ENCODE data around the gene CHAF1B.

Gene CHAF1B

GRCh38 chr21:36349315-36349714 is 35.9 kb upstream of the CHAF1B start:
- TF ChIP-seq CTCF (IDR thresholded peaks at IDR 0.05; ENCODE audit: extremely low read depth, insufficient read depth, missing control alignments), result no peak

GRCh38 chr21:36350282-36350910 is 34.8 kb upstream of the CHAF1B start:
- in situ Hi-C loops (cut with MboI; ENCODE audit: low pct_unique_long_range_greater_than_20kb, low sequenced_read_pairs, unreplicated experiment), result no loop called here
- TF ChIP-seq CTCF (IDR thresholded peaks at IDR 0.05; ENCODE audit: extremely low read depth, insufficient read depth, missing control alignments), result no peak
- DNase-seq (ENCODE audit: low spot score), result no peak

More at GRCh38 chr21:36349315-36349714, 35.9 kb upstream of the CHAF1B start:
- no peak for DNase-seq (ENCODE audit: low spot score)
- in situ Hi-C loops (cut with MboI; ENCODE audit: low pct_unique_long_range_greater_than_20kb, low sequenced_read_pairs, unreplicated experiment), result no loop called here

- TF ChIP-seq CTCF (IDR thresholded peaks at IDR 0.05; ENCODE audit: extremely low read depth, insufficient read depth, missing control alignments), result no peak
- DNase-seq (ENCODE audit: low spot score), result no peak
- in situ Hi-C loops (cut with MboI; ENCODE audit: low pct_unique_long_range_greater_than_20kb, low sequenced_read_pairs, unreplicated experiment), result no loop called here
These were observed 30.1 kb upstream of the CHAF1B start for GRCh38 chr21:36354918-36355680.

GRCh38 chr21:36355868-36356267 is 29.3 kb upstream of the CHAF1B start:
- in situ Hi-C loops (cut with MboI; ENCODE audit: low pct_unique_long_range_greater_than_20kb, low sequenced_read_pairs, unreplicated experiment), result no loop called here
- DNase-seq (ENCODE audit: low spot score), result no peak
- no peak for TF ChIP-seq CTCF (IDR thresholded peaks at IDR 0.05; ENCODE audit: extremely low read depth, insufficient read depth, missing control alignments)

- TF ChIP-seq CTCF (IDR thresholded peaks at IDR 0.05; ENCODE audit: extremely low read depth, insufficient read depth, missing control alignments), result no peak
- DNase-seq (ENCODE audit: low spot score), result no peak
- in situ Hi-C loops (cut with MboI; ENCODE audit: low pct_unique_long_range_greater_than_20kb, low sequenced_read_pairs, unreplicated experiment), result no loop called here
These were observed 26.0 kb upstream of the CHAF1B start for GRCh38 chr21:36359185-36359584.

GRCh38 chr21:36369064-36369685 is 16.0 kb upstream of the CHAF1B start:
- no peak for TF ChIP-seq CTCF (IDR thresholded peaks at IDR 0.05; ENCODE audit: extremely low read depth, insufficient read depth, missing control alignments)
- in situ Hi-C loops (cut with MboI; ENCODE audit: low pct_unique_long_range_greater_than_20kb, low sequenced_read_pairs, unreplicated experiment), result no loop called here
- no peak for DNase-seq (ENCODE audit: low spot score)

Data from GM13977 (cell line).